Adrenal gland (tissue), 5 donors: Measurements from ENCODE around the gene EML2.
"Not testable (repeated sequence)": the region's sequence is repeated elsewhere in the genome, so short reads cannot be mapped to it uniquely, and the experiment has no call there.

ENCODE experiments used
- POLR2A ChIP-seq, 2 donors: fragments of 450-650 bp; IDR thresholded peaks; one replicate each; pipeline ENCODE4 v1.6.1; 2017; ENCODE audit warnings: antibody characterized with exemption in 2 of 2, mild to moderate bottlenecking in 2 of 2, moderate library complexity in 1 of 2
- TF ChIP-seq, protein P1 (sequence below), 6 experiments: fragments of 450-650 bp in 4 of 6; fragments of 200-600 bp in 2 of 6; sonication (generic) in 1 of 6; IDR thresholded peaks; 1 replicate in 5 of 6; 2 replicates in 1 of 6; pipeline versions ENCODE4 v1.5.1 to v1.8.0; 2016 to 2021; ENCODE audit warnings: antibody characterized with exemption in 6 of 6, mild to moderate bottlenecking in 2 of 6, moderate library complexity in 1 of 6
- donor health status: DM: no; HTN: no; CAD: no.

DNA sequence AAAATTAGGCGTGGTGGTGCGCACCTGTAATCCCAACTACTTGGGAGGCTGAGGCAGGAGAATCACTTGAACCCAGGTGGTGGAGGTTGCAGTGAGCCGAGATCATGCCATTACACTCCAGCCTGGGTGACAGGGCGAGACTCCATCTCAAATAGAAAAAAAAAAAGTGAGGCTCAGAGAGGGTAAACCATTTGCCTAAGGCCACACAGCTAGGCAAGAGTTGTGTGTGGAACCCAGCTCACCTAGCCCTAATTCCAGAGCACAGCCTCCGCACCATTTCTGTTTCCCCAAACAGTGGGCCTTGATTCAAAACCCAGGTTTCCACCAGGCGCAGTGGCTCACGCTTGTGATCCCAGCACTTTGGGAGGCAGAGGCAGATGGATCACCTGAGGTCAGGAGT, 11.0 kb downstream of the EML2 start:
- TF ChIP-seq, protein P1, sequence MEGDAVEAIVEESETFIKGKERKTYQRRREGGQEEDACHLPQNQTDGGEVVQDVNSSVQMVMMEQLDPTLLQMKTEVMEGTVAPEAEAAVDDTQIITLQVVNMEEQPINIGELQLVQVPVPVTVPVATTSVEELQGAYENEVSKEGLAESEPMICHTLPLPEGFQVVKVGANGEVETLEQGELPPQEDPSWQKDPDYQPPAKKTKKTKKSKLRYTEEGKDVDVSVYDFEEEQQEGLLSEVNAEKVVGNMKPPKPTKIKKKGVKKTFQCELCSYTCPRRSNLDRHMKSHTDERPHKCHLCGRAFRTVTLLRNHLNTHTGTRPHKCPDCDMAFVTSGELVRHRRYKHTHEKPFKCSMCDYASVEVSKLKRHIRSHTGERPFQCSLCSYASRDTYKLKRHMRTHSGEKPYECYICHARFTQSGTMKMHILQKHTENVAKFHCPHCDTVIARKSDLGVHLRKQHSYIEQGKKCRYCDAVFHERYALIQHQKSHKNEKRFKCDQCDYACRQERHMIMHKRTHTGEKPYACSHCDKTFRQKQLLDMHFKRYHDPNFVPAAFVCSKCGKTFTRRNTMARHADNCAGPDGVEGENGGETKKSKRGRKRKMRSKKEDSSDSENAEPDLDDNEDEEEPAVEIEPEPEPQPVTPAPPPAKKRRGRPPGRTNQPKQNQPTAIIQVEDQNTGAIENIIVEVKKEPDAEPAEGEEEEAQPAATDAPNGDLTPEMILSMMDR (IDR thresholded peaks at IDR 0.05), result not testable (repeated sequence)
- not testable (repeated sequence) for TF ChIP-seq POLR2A (IDR thresholded peaks at IDR 0.05)
